ENCODE results near the gene TWIST2. TPM values are rescaled to one million over a fixed set of nuclear protein-coding genes. Genes with fewer than 3 reads are reported as not detected.

The TWIST2 gene
- polyA plus RNA-seq, 1 experiment = 127 TPM

- H3K4me3 ChIP-seq (ENCODE audit: low read depth, low read length) = peak overlapping the region; percentile 35
- ChIA-PET POLR2A (no interaction called here), CTCF (interaction anchor here (1.2 kb wide), 1 partner anchor 10 kb away, joined by 4 read pairs; no protein-coding TSS in a partner anchor)
- DNase-seq (ENCODE audit: low read depth) = no peak
- H3K36me3 ChIP-seq (ENCODE audit: control insufficient read depth, insufficient read depth, low read length) = peaks cover 33% of the 10 kb centered on the region
- no peak for TF ChIP-seq CTCF (IDR thresholded peaks at IDR 0.05; ENCODE audit: insufficient read depth, low read depth, low read length)
- H3K27me3 ChIP-seq (ENCODE audit: control insufficient read depth, insufficient read depth, low read length) = no peaks in the 10 kb centered on the region
Observed at GRCh38 chr2:238861766-238862315, 14.0 kb downstream of the TWIST2 start.

DNA sequence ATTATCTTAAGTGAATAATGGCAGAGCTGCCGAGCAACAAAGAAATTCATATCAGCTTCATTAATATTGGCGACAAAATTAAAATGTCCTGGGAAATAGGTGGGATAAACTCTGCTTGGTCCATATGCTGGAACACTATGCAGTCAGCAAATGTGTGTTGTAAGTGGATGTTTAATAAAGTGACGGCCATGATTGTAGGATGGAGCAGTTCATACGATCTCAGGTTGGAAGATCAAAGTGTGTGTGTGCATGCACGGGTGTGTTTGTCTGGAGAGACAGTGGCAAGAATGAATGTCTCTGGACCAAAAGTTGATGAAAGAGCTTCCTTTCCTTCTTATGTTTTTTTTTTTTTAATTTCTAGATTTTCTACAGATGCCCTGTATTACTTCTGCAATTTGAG, 14.8 kb downstream of the TWIST2 start:
- ChIA-PET POLR2A (interaction anchor here (0.9 kb wide), 1 partner anchor 15 kb away, joined by 3 read pairs; no protein-coding TSS in a partner anchor), CTCF (interaction anchor here (1.2 to 1.3 kb wide), 2 partner anchors 11 to 83 kb away, joined by 4 read pairs; no protein-coding TSS in a partner anchor)
- H3K27me3 ChIP-seq (ENCODE audit: control insufficient read depth, insufficient read depth, low read length) = no peaks in the 10 kb centered on the region
- H3K4me3 ChIP-seq (ENCODE audit: low read depth, low read length) = 0 out of 2 replicates have a peak overlapping the region, but pooled peaks have one; percentile 4
- no peak for DNase-seq (ENCODE audit: low read depth)
- TF ChIP-seq CTCF (IDR thresholded peaks at IDR 0.05; ENCODE audit: insufficient read depth, low read depth, low read length) = no peak
- peaks cover 31% of the 10 kb centered on the region for H3K36me3 ChIP-seq (ENCODE audit: control insufficient read depth, insufficient read depth, low read length)

DNA sequence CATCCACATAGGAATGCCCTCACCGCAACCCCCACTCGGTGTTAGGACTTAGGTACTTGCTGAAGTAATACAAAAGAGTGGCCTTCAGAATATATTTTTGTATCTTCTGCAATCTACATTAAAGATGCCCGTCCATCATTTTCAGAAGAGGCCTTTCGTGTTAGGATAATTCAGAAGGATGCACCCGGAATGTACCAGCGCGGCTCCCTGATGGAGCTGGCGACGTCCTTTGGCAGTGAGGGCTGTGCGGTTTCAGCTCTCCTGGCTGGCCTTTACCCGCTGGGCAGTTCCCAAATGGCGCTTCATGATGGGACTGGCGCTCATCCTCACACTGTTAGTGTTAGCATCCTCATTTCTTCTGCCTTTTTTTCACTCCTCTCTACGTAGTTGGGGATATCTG, 15.3 kb downstream of the TWIST2 start:
- H3K27me3 ChIP-seq (ENCODE audit: control insufficient read depth, insufficient read depth, low read length) = no peaks in the 10 kb centered on the region
- peaks cover 34% of the 10 kb centered on the region for H3K36me3 ChIP-seq (ENCODE audit: control insufficient read depth, insufficient read depth, low read length)
- TF ChIP-seq CTCF (IDR thresholded peaks at IDR 0.05; ENCODE audit: insufficient read depth, low read depth, low read length) = no peak
- ChIA-PET CTCF (interaction anchor here (0.8 to 1.3 kb wide), 3 partner anchors 10 to 82 kb away, joined by 3 to 4 read pairs (median 3); no protein-coding TSS in a partner anchor), POLR2A (interaction anchor here (0.9 kb wide), 1 partner anchor 16 kb away, joined by 3 read pairs; no protein-coding TSS in a partner anchor)
- no peak overlapping the region; the same call in 1 of the 2 replicates for H3K4me3 ChIP-seq (ENCODE audit: low read depth, low read length)
- DNase-seq (ENCODE audit: low read depth) = no peak

DNA sequence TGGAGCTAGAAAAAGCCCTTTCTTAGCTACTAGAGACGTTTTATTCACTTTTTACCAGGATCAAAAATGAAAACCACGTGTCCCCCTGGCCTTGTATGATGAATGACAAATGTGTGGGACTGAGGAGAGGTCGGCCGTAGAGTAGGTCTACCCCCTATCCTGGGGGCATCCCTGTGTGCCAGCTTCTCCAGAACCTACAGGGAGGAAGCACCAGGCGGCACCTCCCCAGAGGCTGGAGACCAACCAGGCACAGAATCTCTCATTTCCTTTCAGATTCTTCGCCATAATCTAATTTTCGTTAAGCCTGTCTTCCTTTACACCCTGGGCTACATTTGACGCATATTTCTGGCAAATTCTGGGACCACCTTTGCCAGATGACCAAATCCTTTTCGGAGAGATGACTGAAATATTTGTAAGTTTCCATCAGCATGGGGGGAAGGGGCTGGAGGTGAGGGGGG, 15.9 kb downstream of the TWIST2 start:
- no peak for DNase-seq (ENCODE audit: low read depth)
- no peak for TF ChIP-seq CTCF (IDR thresholded peaks at IDR 0.05; ENCODE audit: insufficient read depth, low read depth, low read length)
- CTCF ChIA-PET = interaction anchor here (0.8 to 1.3 kb wide), 3 partner anchors 10 to 82 kb away, joined by 3 to 4 read pairs (median 3); no protein-coding TSS in a partner anchor
- POLR2A ChIA-PET = interaction anchor here (0.9 kb wide), 1 partner anchor 16 kb away, joined by 3 read pairs; no protein-coding TSS in a partner anchor
- Histone ChIP-seq H3K4me3 (ENCODE audit: low read depth, low read length) (peak overlapping the region; percentile 14), H3K27me3 (ENCODE audit: control insufficient read depth, insufficient read depth, low read length) (no peaks in the 10 kb centered on the region), H3K36me3 (ENCODE audit: control insufficient read depth, insufficient read depth, low read length) (peaks cover 39% of the 10 kb centered on the region)

GRCh38 chr2:238864207-238865014, 16.5 kb downstream of the TWIST2 start:
- ChIA-PET POLR2A (interaction anchor here (0.6 to 0.7 kb wide), 3 partner anchors 12 to 78 kb away, joined by 4 to 6 read pairs (median 4); no protein-coding TSS in a partner anchor), CTCF (interaction anchor here (0.6 to 1.5 kb wide), 3 partner anchors 77 to 91 kb away, joined by 3 to 4 read pairs (median 3); no protein-coding TSS in a partner anchor)
- Histone ChIP-seq H3K4me3 (ENCODE audit: low read depth, low read length) (peak overlapping the region; percentile 17), H3K27me3 (ENCODE audit: control insufficient read depth, insufficient read depth, low read length) (no peaks in the 10 kb centered on the region), H3K36me3 (ENCODE audit: control insufficient read depth, insufficient read depth, low read length) (peaks cover 39% of the 10 kb centered on the region)
- peak; percentile 98 for DNase-seq (ENCODE audit: low read depth)
- no peak for TF ChIP-seq CTCF (IDR thresholded peaks at IDR 0.05; ENCODE audit: insufficient read depth, low read depth, low read length)
